WTC11 (cell line): Measurements from ENCODE around the gene FHIT.

Source experiments
- CREB1 ChIP-seq: sonication (generic); formaldehyde crosslinking; IDR thresholded peaks from 2 replicates; pipeline ENCODE4 v1.8.0; 2023; ENCODE audit warnings: mild to moderate bottlenecking, missing genetic modification reagents
- NR2C2 ChIP-seq: sonication (generic); formaldehyde crosslinking; IDR thresholded peaks from 2 replicates; pipeline ENCODE4 v1.8.0; 2022; ENCODE audit warnings: mild to moderate bottlenecking, missing genetic modification reagents
- TF ChIP-seq, protein P1 (sequence below): fragments of 250-450 bp; sonication (Bioruptor Pico); IDR thresholded peaks from 2 replicates; pipeline ENCODE4 v2.1.2; 2022; ENCODE audit warnings: mild to moderate bottlenecking, moderate library complexity
- TF ChIP-seq, protein P2 (sequence below): fragments of 250-450 bp; sonication (Bioruptor Pico); IDR thresholded peaks from 2 replicates; pipeline ENCODE4 v1.9.0; 2021; ENCODE audit warnings: moderate library complexity, mild to moderate bottlenecking, inconsistent platforms, borderline replicate concordance
- TF ChIP-seq, protein P3 (sequence below): sonication (generic); formaldehyde crosslinking; IDR thresholded peaks from 2 replicates; pipeline ENCODE4 v1.8.0; 2022; ENCODE audit warnings: missing genetic modification reagents
- TF ChIP-seq, protein P4 (sequence below): fragments of 200-600 bp; IDR thresholded peaks from 2 replicates; pipeline ENCODE4 v1.8.0; 2022; ENCODE audit warnings: antibody characterized with exemption

DNA sequence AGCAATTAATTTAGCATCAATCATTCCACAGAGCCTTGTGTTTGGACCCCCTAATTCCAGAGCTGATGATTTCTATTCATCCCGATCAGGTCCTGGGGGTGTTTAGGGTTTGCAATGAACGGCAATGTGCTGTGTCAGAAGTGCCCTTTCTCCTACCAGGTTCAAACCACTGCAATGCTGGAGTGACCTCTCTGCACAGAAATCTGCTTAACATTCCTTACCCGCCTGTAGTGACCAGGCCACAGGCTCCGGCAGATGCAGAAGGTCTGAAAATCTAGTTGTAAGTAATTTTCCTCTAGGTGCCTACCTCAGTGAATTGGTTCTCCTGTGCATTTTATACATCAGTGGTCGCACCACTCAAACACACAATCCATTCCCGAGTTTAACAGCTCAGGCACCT, 1476.1 kb downstream of the FHIT start:
- TF ChIP-seq, protein P1, sequence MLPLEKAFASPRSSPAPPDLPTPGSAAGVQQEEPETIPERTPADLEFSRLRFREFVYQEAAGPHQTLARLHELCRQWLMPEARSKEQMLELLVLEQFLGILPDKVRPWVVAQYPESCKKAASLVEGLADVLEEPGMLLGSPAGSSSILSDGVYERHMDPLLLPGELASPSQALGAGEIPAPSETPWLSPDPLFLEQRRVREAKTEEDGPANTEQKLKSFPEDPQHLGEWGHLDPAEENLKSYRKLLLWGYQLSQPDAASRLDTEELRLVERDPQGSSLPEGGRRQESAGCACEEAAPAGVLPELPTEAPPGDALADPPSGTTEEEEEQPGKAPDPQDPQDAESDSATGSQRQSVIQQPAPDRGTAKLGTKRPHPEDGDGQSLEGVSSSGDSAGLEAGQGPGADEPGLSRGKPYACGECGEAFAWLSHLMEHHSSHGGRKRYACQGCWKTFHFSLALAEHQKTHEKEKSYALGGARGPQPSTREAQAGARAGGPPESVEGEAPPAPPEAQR (CRISPR knock-in tag) = no peak
- TF ChIP-seq CREB1 = no peak
- TF ChIP-seq, protein P2, sequence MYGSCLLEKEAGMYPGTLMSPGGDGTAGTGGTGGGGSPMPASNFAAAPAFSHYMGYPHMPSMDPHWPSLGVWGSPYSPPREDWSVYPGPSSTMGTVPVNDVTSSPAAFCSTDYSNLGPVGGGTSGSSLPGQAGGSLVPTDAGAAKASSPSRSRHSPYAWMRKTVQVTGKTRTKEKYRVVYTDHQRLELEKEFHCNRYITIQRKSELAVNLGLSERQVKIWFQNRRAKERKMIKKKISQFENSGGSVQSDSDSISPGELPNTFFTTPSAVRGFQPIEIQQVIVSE (CRISPR knock-in tag) = no peak
- TF ChIP-seq, protein P3, sequence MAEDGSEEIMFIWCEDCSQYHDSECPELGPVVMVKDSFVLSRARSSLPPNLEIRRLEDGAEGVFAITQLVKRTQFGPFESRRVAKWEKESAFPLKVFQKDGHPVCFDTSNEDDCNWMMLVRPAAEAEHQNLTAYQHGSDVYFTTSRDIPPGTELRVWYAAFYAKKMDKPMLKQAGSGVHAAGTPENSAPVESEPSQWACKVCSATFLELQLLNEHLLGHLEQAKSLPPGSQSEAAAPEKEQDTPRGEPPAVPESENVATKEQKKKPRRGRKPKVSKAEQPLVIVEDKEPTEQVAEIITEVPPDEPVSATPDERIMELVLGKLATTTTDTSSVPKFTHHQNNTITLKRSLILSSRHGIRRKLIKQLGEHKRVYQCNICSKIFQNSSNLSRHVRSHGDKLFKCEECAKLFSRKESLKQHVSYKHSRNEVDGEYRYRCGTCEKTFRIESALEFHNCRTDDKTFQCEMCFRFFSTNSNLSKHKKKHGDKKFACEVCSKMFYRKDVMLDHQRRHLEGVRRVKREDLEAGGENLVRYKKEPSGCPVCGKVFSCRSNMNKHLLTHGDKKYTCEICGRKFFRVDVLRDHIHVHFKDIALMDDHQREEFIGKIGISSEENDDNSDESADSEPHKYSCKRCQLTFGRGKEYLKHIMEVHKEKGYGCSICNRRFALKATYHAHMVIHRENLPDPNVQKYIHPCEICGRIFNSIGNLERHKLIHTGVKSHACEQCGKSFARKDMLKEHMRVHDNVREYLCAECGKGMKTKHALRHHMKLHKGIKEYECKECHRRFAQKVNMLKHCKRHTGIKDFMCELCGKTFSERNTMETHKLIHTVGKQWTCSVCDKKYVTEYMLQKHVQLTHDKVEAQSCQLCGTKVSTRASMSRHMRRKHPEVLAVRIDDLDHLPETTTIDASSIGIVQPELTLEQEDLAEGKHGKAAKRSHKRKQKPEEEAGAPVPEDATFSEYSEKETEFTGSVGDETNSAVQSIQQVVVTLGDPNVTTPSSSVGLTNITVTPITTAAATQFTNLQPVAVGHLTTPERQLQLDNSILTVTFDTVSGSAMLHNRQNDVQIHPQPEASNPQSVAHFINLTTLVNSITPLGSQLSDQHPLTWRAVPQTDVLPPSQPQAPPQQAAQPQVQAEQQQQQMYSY (CRISPR knock-in tag) = no peak
- TF ChIP-seq NR2C2 (CRISPR knock-in tag) = no peak
- TF ChIP-seq, protein P4, sequence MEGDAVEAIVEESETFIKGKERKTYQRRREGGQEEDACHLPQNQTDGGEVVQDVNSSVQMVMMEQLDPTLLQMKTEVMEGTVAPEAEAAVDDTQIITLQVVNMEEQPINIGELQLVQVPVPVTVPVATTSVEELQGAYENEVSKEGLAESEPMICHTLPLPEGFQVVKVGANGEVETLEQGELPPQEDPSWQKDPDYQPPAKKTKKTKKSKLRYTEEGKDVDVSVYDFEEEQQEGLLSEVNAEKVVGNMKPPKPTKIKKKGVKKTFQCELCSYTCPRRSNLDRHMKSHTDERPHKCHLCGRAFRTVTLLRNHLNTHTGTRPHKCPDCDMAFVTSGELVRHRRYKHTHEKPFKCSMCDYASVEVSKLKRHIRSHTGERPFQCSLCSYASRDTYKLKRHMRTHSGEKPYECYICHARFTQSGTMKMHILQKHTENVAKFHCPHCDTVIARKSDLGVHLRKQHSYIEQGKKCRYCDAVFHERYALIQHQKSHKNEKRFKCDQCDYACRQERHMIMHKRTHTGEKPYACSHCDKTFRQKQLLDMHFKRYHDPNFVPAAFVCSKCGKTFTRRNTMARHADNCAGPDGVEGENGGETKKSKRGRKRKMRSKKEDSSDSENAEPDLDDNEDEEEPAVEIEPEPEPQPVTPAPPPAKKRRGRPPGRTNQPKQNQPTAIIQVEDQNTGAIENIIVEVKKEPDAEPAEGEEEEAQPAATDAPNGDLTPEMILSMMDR = no peak
